Thyroid gland (tissue), 4 donors: ENCODE measurements around the gene FER1L5.

Experiments used
- POLR2A ChIP-seq, 2 donors: fragments of 450-650 bp; IDR thresholded peaks; one replicate each; pipeline ENCODE4 v1.6.1; 2017; ENCODE audit warnings: antibody characterized with exemption in 2 of 2, mild to moderate bottlenecking in 2 of 2, moderate library complexity in 1 of 2
- TF ChIP-seq, protein P1 (sequence below), 6 experiments: fragments of 200-600 bp in 3 of 6; fragments of 450-650 bp in 3 of 6; sonication (generic) in 3 of 6; IDR thresholded peaks; one replicate each; pipeline ENCODE4 v1.5.1; 2016 to 2019; ENCODE audit warnings: antibody characterized with exemption in 6 of 6, mild to moderate bottlenecking in 2 of 6, inconsistent platforms in 1 of 6, moderate library complexity in 1 of 6

DNA sequence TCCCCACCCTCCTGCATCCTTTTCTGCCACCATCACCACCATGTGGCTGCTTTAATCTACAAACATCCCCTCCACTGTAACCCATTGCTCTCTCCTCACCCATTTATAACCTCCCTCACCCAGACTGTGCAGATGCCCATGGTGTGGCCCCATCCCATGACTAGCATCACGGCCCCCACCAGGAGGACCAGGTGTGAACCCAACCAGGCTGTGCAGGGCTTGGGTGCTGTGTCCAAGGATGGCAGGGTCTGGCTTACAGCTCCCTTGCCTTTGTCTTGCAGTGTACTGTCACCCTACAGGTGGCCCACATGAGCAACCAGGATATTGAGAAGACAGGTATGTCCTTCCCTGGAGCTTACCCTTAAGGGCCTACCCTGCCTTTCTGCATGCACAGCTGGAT is 6.8 kb downstream of the FER1L5 start:
- TF ChIP-seq, protein P1, sequence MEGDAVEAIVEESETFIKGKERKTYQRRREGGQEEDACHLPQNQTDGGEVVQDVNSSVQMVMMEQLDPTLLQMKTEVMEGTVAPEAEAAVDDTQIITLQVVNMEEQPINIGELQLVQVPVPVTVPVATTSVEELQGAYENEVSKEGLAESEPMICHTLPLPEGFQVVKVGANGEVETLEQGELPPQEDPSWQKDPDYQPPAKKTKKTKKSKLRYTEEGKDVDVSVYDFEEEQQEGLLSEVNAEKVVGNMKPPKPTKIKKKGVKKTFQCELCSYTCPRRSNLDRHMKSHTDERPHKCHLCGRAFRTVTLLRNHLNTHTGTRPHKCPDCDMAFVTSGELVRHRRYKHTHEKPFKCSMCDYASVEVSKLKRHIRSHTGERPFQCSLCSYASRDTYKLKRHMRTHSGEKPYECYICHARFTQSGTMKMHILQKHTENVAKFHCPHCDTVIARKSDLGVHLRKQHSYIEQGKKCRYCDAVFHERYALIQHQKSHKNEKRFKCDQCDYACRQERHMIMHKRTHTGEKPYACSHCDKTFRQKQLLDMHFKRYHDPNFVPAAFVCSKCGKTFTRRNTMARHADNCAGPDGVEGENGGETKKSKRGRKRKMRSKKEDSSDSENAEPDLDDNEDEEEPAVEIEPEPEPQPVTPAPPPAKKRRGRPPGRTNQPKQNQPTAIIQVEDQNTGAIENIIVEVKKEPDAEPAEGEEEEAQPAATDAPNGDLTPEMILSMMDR (IDR thresholded peaks at IDR 0.05) = no peak
- TF ChIP-seq POLR2A (IDR thresholded peaks at IDR 0.05) = no peak
